Putamen (tissue), 1 donor: ENCODE results near the gene HFM1.

Experiments used
- DNase-seq: peaks from one replicate; pipeline ENCODE4 v3.0.0-alpha.2; 2016; ENCODE audit warnings: low spot score

The HFM1 gene

DNA sequence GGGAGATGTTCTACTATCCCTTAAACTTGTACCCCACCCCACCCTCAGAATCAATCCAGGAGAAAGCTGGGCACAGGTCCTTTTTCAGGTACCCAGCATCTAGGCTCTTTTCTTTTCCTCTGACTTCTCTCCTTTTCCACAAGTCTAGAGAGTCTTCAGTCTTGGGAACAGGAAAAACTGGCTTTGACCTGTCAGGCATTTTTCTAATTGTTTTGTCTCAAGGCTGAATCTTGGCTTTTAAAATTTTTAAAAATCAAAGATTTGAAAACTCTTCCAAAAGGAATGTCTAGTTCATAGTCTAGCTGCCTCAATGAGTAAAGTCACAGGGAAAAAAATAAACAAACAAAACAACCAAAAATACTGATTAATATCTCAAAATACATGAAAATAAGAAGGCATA, 161.5 kb downstream of the HFM1 start:
- no peak for DNase-seq

DNA sequence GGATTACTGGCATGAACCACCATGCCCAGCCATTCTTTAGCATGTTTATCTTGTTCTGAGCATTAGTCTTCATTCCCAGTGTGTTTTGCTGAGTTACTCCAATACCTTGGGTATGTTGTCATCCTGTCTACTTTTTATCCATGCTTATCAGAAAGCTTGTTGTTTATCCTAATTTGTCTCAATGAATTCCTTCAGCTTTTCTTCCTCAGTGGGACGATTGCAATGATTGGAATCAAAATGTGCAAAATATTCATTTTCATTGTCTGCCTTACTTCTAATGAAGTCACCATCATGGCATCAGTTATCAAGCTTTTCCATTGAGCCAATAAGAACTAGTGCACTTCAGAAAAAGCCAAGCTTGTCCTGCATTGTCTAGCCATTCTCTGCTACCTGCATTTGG, 170.5 kb downstream of the HFM1 start:
- no peak for DNase-seq

DNA sequence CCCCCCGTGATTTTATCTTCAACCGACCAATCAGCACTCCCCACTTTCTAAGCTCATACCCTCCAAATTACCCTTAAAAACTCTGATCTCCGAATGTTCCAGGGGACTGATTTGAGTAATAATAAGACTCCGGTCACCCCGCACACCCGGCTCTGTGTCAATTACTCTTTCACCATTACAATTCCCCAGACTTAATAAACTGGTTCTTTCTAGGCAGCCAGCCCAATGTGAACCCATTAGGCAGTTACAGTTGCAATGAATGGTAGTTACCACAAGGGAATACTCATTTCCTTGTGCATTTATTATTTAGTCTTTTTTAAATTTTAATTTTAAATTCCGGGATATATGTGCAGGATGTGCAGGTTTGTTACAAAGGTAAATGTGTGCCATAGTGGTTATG, 177.9 kb downstream of the HFM1 start:
- DNase-seq: no peak

DNA sequence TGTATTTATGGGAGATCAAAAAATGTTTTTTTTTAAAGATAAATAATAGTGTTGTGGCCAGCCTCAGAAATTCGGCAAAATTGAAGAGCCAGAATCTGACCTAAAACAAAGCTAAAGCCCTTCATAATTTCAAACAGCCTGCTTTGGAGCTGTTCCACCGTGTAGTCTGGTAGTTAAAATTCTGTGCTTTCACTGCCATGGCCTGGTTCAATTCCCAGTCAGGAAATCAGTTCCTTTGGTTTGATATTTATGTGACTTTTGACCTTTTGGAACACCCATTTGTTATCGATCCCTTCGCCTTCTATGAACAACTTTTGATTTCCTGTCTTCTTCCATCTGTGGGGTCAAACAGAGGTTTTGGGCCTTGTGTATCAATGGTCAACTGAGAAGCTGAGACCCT, 179.8 kb downstream of the HFM1 start:
- no peak for DNase-seq

DNA sequence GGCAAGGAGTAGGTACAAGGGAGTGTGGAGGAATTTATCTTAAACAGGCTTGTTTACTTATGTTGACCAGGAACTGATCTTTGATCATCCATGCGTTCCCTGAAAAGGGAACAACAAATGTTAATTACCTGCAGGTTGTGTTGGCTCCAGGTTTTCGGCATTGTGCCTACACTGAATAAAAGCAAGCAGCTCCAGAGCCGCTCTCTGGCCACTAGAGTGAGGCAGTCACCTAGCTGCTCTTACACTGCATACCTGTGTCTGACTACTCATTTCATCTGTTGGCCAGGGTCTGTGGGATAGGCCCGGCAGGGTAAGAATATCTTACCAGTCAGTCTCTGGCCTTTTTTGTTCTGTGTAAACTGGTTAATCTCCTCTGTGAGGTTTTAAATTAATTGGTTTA, 183.6 kb downstream of the HFM1 start:
- no peak for DNase-seq

DNA sequence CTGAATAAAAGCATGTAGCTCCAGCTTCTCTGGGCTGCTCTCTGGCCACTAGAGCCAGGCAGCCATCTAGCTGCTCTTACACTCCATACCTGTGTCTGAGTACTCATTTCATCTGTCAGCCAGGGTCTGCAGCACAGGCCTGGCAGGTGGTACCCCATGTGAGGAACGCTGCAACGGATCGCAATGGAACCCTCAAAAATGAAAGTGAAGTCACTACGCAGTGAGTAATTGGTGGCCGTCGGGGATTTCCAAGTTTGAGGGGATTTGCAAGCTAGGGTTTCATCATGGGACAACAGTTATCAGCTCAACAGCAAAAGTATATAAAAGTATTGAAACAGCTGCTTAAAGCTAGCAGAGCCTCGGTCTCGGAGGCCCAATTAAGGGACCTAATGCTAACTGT, 186.7 kb downstream of the HFM1 start:
- no peak for DNase-seq
